HCT116 (cell line): Measurements from ENCODE around the gene CUX1. TPM values are rescaled to one million over a fixed set of nuclear protein-coding genes. Genes with fewer than 3 reads are reported as not detected.

ENCODE experiments used
- ATAC-seq: fragments of 200-7000 bp; cut with Tn5 transposase; 2 replicates; pipeline ENCODE4 v1.9.1; 2020; ENCODE audit warnings: mild to moderate bottlenecking, moderate library complexity
- BruUV-seq: library from RNA; stranded (reverse); fragments of 400-500 nt; replicated peaks from 2 replicates; lab custom pipeline; 2021; lab: Mats Ljungman, UMichigan
- CTCF ChIA-PET: fragments of 300-600 bp; sonication (Branson Sonifier 250); formaldehyde crosslinking; loops from one replicate; lab custom pipeline; 2021; ENCODE audit warnings: antibody characterized with exemption; lab: Charles Lee
- POLR2A ChIA-PET: fragments of 300-600, 350-600 bp; sonication (Branson Sonifier 250); formaldehyde crosslinking; loops from one replicate; lab custom pipeline; 2021; ENCODE audit warnings: antibody characterized with exemption; lab: Charles Lee
- RAD21 ChIA-PET, 2 experiments: fragments of 300-600 bp; sonication (Branson Sonifier 250); formaldehyde crosslinking; loops; one replicate each; lab custom pipeline; 2023; ENCODE audit warnings: low total read pairs in 2 of 2; ENCODE audit not compliant: uncharacterized antibody in 2 of 2, unreplicated experiment in 2 of 2, low non-redundant PET in 1 of 2; lab: Charles Lee
- DNase-seq: peaks from one replicate; pipeline ENCODE4 v3.0.0-alpha.2; 2010; ENCODE audit warnings: low read depth, low spot score
- H2AFZ ChIP-seq: fragments of 200-600 bp; shearing (Covaris generic), sonication (generic); 2 replicates; pipeline ENCODE4 v1.6.1; 2017; ENCODE audit warnings: low read depth, mixed run types, mixed read lengths, antibody characterized with exemption, low read length; ENCODE audit not compliant: poor library complexity, severe bottlenecking
- H3K27ac ChIP-seq: 2 replicates; pipeline ENCODE4 v1.5.1; 2012; ENCODE audit warnings: low read depth, low read length
- H3K27me3 ChIP-seq: fragments of 200-600 bp; sonication (generic); 2 replicates; pipeline ENCODE4 v1.6.1; 2016; ENCODE audit warnings: mixed run types, low read length, mixed read lengths; ENCODE audit not compliant: insufficient read depth
- H3K36me3 ChIP-seq, 2 experiments: fragments of 200-500 bp in 1 of 2; fragments of 200-600 bp in 1 of 2; sonication (Bioruptor generic) in 1 of 2; sonication (generic) in 1 of 2; 2 replicates each; pipeline versions ENCODE4 v1.5.1 to v1.6.1; 2014 to 2016; ENCODE audit warnings: low read length in 2 of 2, inconsistent platforms in 1 of 2, mixed read lengths in 1 of 2, mixed run types in 1 of 2; ENCODE audit not compliant: insufficient read depth in 2 of 2, control insufficient read depth in 1 of 2
- H3K4me1 ChIP-seq, 2 experiments: fragments of 200-600 bp in 1 of 2; sonication (generic) in 1 of 2; 2 replicates each; pipeline versions ENCODE4 v1.5.1 to v1.6.1; 2012 to 2017; ENCODE audit warnings: low read length in 2 of 2, inconsistent platforms in 1 of 2, mild to moderate bottlenecking in 1 of 2, mixed read lengths in 1 of 2, mixed run types in 1 of 2, moderate library complexity in 1 of 2; ENCODE audit not compliant: insufficient read depth in 2 of 2, control insufficient read depth in 1 of 2
- H3K4me2 ChIP-seq: fragments of 200-600 bp; sonication (generic); 2 replicates; pipeline ENCODE4 v1.6.1; 2017; ENCODE audit warnings: mixed run types, low read length, mixed read lengths
- H3K4me3 ChIP-seq, 2 experiments: fragments of 200-600 bp in 1 of 2; sonication (generic) in 1 of 2; replicated peaks in 1 of 2; 2 replicates each; pipeline ENCODE4 v1.5.1; 2011 to 2016; ENCODE audit warnings: low read length in 2 of 2, control low read depth in 1 of 2, low read depth in 1 of 2, mild to moderate bottlenecking in 1 of 2, mixed read lengths in 1 of 2, mixed run types in 1 of 2
- H3K79me2 ChIP-seq: fragments of 200-600 bp; sonication (generic); 2 replicates; pipeline ENCODE4 v1.6.1; 2017; ENCODE audit warnings: mild to moderate bottlenecking, mixed run types, low read length, moderate library complexity, mixed read lengths; ENCODE audit not compliant: insufficient read depth
- H3K9ac ChIP-seq: fragments of 200-600 bp; sonication (generic); 2 replicates; pipeline ENCODE4 v1.6.1; 2016; ENCODE audit warnings: low read length, mixed read lengths
- H3K9me2 ChIP-seq: fragments of 200-600 bp; sonication (generic), shearing (Covaris generic); 2 replicates; pipeline ENCODE4 v1.6.1; 2017; ENCODE audit warnings: mixed run types, mild to moderate bottlenecking, moderate library complexity; ENCODE audit not compliant: insufficient read depth
- H3K9me3 ChIP-seq, 2 experiments: fragments of 200-500 bp in 1 of 2; fragments of 200-600 bp in 1 of 2; sonication (Bioruptor generic) in 1 of 2; sonication (generic) in 1 of 2; 2 replicates each; pipeline ENCODE4 v1.6.1; 2014 to 2017; ENCODE audit warnings: low read length in 2 of 2, mixed read lengths in 2 of 2, inconsistent platforms in 1 of 2, low read depth in 1 of 2, mild to moderate bottlenecking in 1 of 2, mixed run types in 1 of 2, moderate library complexity in 1 of 2; ENCODE audit not compliant: control insufficient read depth in 1 of 2, insufficient read depth in 1 of 2
- H4K20me1 ChIP-seq: fragments of 200-600 bp; sonication (generic), shearing (Covaris generic); 2 replicates; pipeline ENCODE4 v1.6.1; 2017; ENCODE audit warnings: mixed run types, mild to moderate bottlenecking, moderate library complexity; ENCODE audit not compliant: insufficient read depth
- CBX3 ChIP-seq: IDR thresholded peaks from 2 replicates; pipeline ENCODE4 v1.6.1; 2012; ENCODE audit warnings: low read depth
- CEBPB ChIP-seq: IDR thresholded peaks from 2 replicates; pipeline ENCODE4 v1.6.1; 2012; ENCODE audit warnings: low read depth
- CTCF ChIP-seq, 3 experiments: fragments of 200-600 bp in 1 of 3; sonication (generic) in 1 of 3; IDR thresholded peaks in 2 of 3; conservative IDR thresholded peaks in 1 of 3; 2 replicates each; pipeline ENCODE4 v1.5.1; 2012 to 2017; ENCODE audit warnings: low read depth in 2 of 3, low read length in 2 of 3, antibody characterized with exemption in 1 of 3, borderline replicate concordance in 1 of 3, control low read depth in 1 of 3, mild to moderate bottlenecking in 1 of 3, mixed read lengths in 1 of 3, mixed run types in 1 of 3, moderate library complexity in 1 of 3; ENCODE audit not compliant: insufficient read depth in 1 of 3
- EGR1 ChIP-seq: IDR thresholded peaks from 2 replicates; pipeline ENCODE4 v1.6.1; 2012; ENCODE audit warnings: low read depth
- ELF1 ChIP-seq: IDR thresholded peaks from 2 replicates; pipeline ENCODE4 v1.6.1; 2012; ENCODE audit warnings: low read depth, borderline replicate concordance
- EZH2 ChIP-seq: fragments of 200-600 bp; sonication (generic); IDR thresholded peaks from 2 replicates; pipeline ENCODE4 v1.6.1; 2017; ENCODE audit warnings: antibody characterized with exemption, mixed run types
- EZH2phosphoT487 ChIP-seq: fragments of 200-600 bp; IDR thresholded peaks from 2 replicates; pipeline ENCODE4 v1.6.1; 2018; ENCODE audit warnings: antibody characterized with exemption, borderline replicate concordance
- JUND ChIP-seq: IDR thresholded peaks from 2 replicates; pipeline ENCODE4 v1.6.1; 2012
- POLR2A ChIP-seq: IDR thresholded peaks from 2 replicates; pipeline ENCODE4 v1.7.0; 2011; ENCODE audit warnings: borderline replicate concordance; ENCODE audit not compliant: insufficient read depth, insufficient read length; ENCODE audit errors: extremely low read depth
- POLR2AphosphoS5 ChIP-seq: IDR thresholded peaks from 2 replicates; pipeline ENCODE4 v1.6.1; 2011; ENCODE audit warnings: mild to moderate bottlenecking, low read depth, low read length, moderate library complexity
- SRF ChIP-seq: IDR thresholded peaks from 2 replicates; pipeline ENCODE4 v1.6.1; 2012; ENCODE audit warnings: low read depth
- YY1 ChIP-seq: IDR thresholded peaks from 2 replicates; pipeline ENCODE4 v1.6.1; 2011; ENCODE audit warnings: low read length, low read depth, moderate library complexity, mild to moderate bottlenecking; ENCODE audit not compliant: insufficient replicate concordance; ENCODE audit errors: extremely low read depth
- ZFX ChIP-seq: fragments of 450-650 bp; IDR thresholded peaks from 2 replicates; pipeline ENCODE4 v1.6.1; 2017
- intact Hi-C: fragments of 100-400 bp; cut with micrococcal nuclease; formaldehyde crosslinking; loops from 2 replicates; pipeline ENCODE4 v1.10.0; 2022
- total RNA-seq: library from RNA; stranded (reverse); gene quantifications from one replicate; pipeline ENCODE4 v1.2.1, GENCODE V29; 2021; ENCODE audit not compliant: unreplicated experiment

The CUX1 gene
- total RNA-seq, 1 experiment from 2014 or later: 68.9 TPM

DNA sequence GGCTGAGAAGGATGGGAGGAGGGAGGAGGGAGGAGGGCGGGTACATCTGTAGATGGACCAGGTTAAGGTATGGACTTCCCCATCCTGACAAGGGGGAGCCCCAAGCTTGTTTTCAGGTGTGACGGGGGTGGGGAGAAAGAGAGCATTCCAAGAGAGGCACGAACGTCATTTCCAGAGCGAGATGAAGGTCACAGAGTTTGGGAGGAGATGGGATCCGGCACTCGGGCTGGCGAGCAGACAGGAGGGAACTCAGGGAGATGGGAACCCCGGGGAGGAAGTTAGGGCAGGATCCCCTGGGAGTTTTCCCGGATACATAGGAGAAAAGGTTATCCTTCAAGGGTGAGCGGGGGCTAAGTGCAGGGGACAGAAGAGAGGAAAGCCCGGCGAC lies 118.8 kb downstream of the CUX1 start:
- Histone ChIP-seq H3K4me2 (no peak overlapping the region), H3K79me2 (peaks cover 46% of the 10 kb centered on the region), H3K4me1 (peaks cover 10 to 29% of the 10 kb centered on the region in 2 experiments), H3K9ac (no peak overlapping the region), H3K9me2 (no peaks in the 10 kb centered on the region), H3K9me3 (no peaks in the 10 kb centered on the region), H2AFZ (no peak overlapping the region), H3K4me3 (no peak overlapping the region), H3K27ac (no peak overlapping the region), H3K27me3 (no peaks in the 10 kb centered on the region), H4K20me1 (no peaks in the 10 kb centered on the region), H3K36me3 (no peaks in the 10 kb centered on the region)
- RAD21 ChIA-PET: no interaction called here
- no peak for DNase-seq
- ATAC-seq: no peak
- BruUV-seq: no TSS peak
- no peak for TF ChIP-seq EZH2phosphoT487
- intact Hi-C loops: no loop called here
- POLR2A ChIA-PET: no interaction called here
- CTCF ChIA-PET: no interaction called here

GRCh38 chr7:101936611-101937231 lies 119.3 kb downstream of the CUX1 start:
- ChIA-PET POLR2A (no interaction called here), CTCF (no interaction called here), RAD21 (no interaction called here)
- H3K4me3 ChIP-seq: no peak overlapping the region
- intact Hi-C loops: no loop called here
- no TSS peak for BruUV-seq
- peaks cover 44% of the 10 kb centered on the region for H3K79me2 ChIP-seq
- no peak overlapping the region for H2AFZ ChIP-seq
- no peak overlapping the region for H3K4me2 ChIP-seq
- H3K4me1 ChIP-seq: peaks cover 15 to 33% of the 10 kb centered on the region in 2 experiments
- H3K36me3 ChIP-seq: no peaks in the 10 kb centered on the region
- H3K27ac ChIP-seq: no peak overlapping the region
- H3K9ac ChIP-seq: no peak overlapping the region
- no peaks in the 10 kb centered on the region for H3K9me2 ChIP-seq
- DNase-seq (no peak), ATAC-seq (peak; percentile 21; the same call in 1 of the 2 replicates)
- no peaks in the 10 kb centered on the region for H3K9me3 ChIP-seq
- TF ChIP-seq EZH2phosphoT487 (no peak), ZFX (no peak), YY1 (no peak), POLR2A (no peak), POLR2AphosphoS5 (no peak), SRF (no peak), EGR1 (no peak), CEBPB (no peak), JUND (no peak), CBX3 (no peak), ELF1 (no peak), CTCF (IDR thresholded peaks at IDR 0.05 in 2 of 3, conservative IDR thresholded peaks at IDR 0.05 in 1 of 3; ENCODE audit: borderline replicate concordance in 1 of 3, insufficient read depth in 1 of 3, low read depth in 2 of 3, low read length in 2 of 3) (no peak), EZH2 (no peak)
- no peaks in the 10 kb centered on the region for H4K20me1 ChIP-seq
- H3K27me3 ChIP-seq: no peaks in the 10 kb centered on the region
